Caco-2 (cell line): ENCODE measurements around the gene PXT1. TPM values are rescaled to one million over a fixed set of nuclear protein-coding genes. Genes with fewer than 3 reads are reported as not detected.

Source experiments
- BruUV-seq: library from RNA; stranded (reverse); fragments of 400-500 nt; replicated peaks from 2 replicates; lab custom pipeline; 2021; lab: Mats Ljungman, UMichigan
- CTCF ChIA-PET: fragments of 300-600 bp; sonication (Branson Sonifier 250); formaldehyde crosslinking; loops from one replicate; lab custom pipeline; 2022; ENCODE audit warnings: antibody characterized with exemption; lab: Charles Lee
- POLR2A ChIA-PET: fragments of 300-600 bp; sonication (Branson Sonifier 250); formaldehyde crosslinking; loops from one replicate; lab custom pipeline; 2022; ENCODE audit warnings: antibody characterized with exemption; lab: Charles Lee
- DNase-seq, 2 experiments: peaks; one replicate each; pipeline versions ENCODE4 v3.0.0 to v3.0.0-alpha.2; 2020 to 2022
- H3K27me3 ChIP-seq: replicated peaks from 2 replicates; pipeline ENCODE4 v1.6.0; 2011; ENCODE audit warnings: low read length; ENCODE audit not compliant: control insufficient read depth, insufficient read depth
- H3K36me3 ChIP-seq: 2 replicates; pipeline ENCODE4 v1.5.1; 2011; ENCODE audit warnings: low read length; ENCODE audit not compliant: control insufficient read depth, insufficient read depth
- H3K4me1 ChIP-seq: fragments of 250-450 bp; sonication (Bioruptor Pico); 2 replicates; pipeline ENCODE4 v1.5.1; 2020; ENCODE audit warnings: mild to moderate bottlenecking
- H3K4me3 ChIP-seq: 2 replicates; pipeline ENCODE4 v1.5.1; 2011; ENCODE audit warnings: low read depth, mild to moderate bottlenecking, control low read depth, low read length
- H3K9me3 ChIP-seq: fragments of 250-450 bp; sonication (Bioruptor Pico); 2 replicates; pipeline ENCODE4 v1.5.1; 2020; ENCODE audit warnings: mild to moderate bottlenecking, moderate library complexity
- H3K27ac Mint-ChIP-seq: one replicate; pipeline ENCODE4 v1.8.0; 2022; ENCODE audit warnings: mixed read lengths; ENCODE audit not compliant: unreplicated experiment
- H3K27me3 Mint-ChIP-seq: one replicate; pipeline ENCODE4 v1.8.0; 2022; ENCODE audit warnings: mixed read lengths; ENCODE audit not compliant: insufficient read depth, unreplicated experiment
- H3K36me3 Mint-ChIP-seq: one replicate; pipeline ENCODE4 v1.8.0; 2022; ENCODE audit warnings: mild to moderate bottlenecking, mixed read lengths; ENCODE audit not compliant: insufficient read depth, unreplicated experiment
- H3K4me1 Mint-ChIP-seq: one replicate; pipeline ENCODE4 v1.8.0; 2022; ENCODE audit warnings: low read depth, mixed read lengths; ENCODE audit not compliant: unreplicated experiment
- H3K4me3 Mint-ChIP-seq: one replicate; pipeline ENCODE4 v1.8.0; 2022; ENCODE audit warnings: mild to moderate bottlenecking, moderate library complexity, mixed read lengths; ENCODE audit not compliant: unreplicated experiment
- H3K9me3 Mint-ChIP-seq: one replicate; pipeline ENCODE4 v1.8.0; 2022; ENCODE audit warnings: mixed read lengths; ENCODE audit not compliant: unreplicated experiment
- intact Hi-C: fragments of 100-400 bp; cut with micrococcal nuclease; formaldehyde crosslinking; loops from one replicate; pipeline ENCODE4 v1.10.0; 2022; ENCODE audit not compliant: unreplicated experiment
- total RNA-seq: library from RNA; stranded (reverse); gene quantifications from 2 replicates; pipeline ENCODE4 v1.2.3, GENCODE V29; 2022
- TF ChIP-seq, protein P1 (sequence below), 2 experiments: fragments of 200-600 bp in 1 of 2; IDR thresholded peaks; 1 replicate in 1 of 2; 2 replicates in 1 of 2; pipeline versions ENCODE4 v1.5.1 to v1.8.0; 2011 to 2022; ENCODE audit warnings: antibody characterized with exemption in 1 of 2, control low read depth in 1 of 2, inconsistent platforms in 1 of 2, low read depth in 1 of 2, low read length in 1 of 2, mild to moderate bottlenecking in 1 of 2, moderate library complexity in 1 of 2; ENCODE audit not compliant: insufficient read depth in 1 of 2, severe bottlenecking in 1 of 2, unreplicated experiment in 1 of 2

The PXT1 gene
- total RNA-seq, 1 experiment from 2014 or later: not detected

DNA sequence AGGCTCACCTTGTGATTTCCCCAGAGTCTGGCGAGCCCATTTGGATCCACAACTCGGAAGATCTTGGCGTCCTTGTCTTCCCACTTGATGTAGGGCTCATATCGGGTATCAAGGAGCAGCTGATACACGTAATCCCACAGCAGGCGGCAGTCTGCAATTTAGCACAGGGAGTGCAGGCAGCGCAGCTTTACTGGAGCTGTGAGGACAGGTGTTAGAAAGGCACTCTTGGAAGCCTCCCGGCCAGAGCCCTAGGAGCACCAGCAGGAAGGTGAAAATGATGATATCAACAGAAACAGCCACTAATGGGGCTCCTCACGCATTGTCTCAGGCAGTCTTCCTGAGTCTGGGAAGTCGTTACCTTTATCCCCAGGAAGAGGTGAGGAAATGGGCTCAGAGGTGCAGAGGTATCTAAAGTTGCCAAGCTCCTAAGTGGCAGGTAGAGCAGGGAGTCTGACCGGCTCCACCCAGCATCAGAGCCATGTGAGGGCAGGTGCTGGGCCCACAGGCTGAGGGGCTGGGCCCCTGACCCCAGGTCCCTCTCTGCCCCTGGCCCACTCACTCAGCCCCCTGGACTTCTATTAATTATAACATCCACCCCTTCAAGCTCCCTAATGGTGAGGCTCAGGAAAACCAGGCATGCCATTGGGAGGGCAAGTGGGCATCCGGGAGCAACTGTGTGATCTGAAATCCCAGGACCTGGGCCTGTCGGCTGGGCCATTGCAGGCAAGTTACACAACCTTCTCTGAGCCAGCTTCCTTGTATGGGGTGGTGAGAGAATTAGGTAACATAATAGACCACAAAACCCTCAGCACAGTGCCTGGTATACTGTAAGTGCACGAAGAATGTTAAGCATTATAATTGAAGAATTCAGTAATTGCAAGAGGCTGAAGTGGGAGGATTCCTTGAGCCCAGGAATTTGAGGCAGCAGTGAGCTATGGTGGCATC, 73.5 kb downstream of the PXT1 start:
- H3K4me1 ChIP-seq: peaks cover 10% of the 10 kb centered on the region; the same call in 1 of the 2 replicates
- Mint-ChIP-seq H3K9me3 (no peaks in the 10 kb centered on the region), H3K36me3 (no peaks in the 10 kb centered on the region), H3K27me3 (peaks cover 5% of the 10 kb centered on the region), H3K27ac (no peak overlapping the region), H3K4me3 (no peak overlapping the region), H3K4me1 (peaks cover 7% of the 10 kb centered on the region)
- ChIA-PET POLR2A (no interaction called here), CTCF (interaction anchor here (0.7 to 1.4 kb wide), 3 partner anchors 17 to 300 kb away, joined by 3 to 4 read pairs (median 4); no protein-coding TSS in a partner anchor)
- no peaks in the 10 kb centered on the region for H3K27me3 ChIP-seq
- intact Hi-C loops: loop anchor here (2.0 kb wide), 1 partner anchor 18 kb away; the partner anchor contains the start of gene ETV7
- TF ChIP-seq, protein P1, sequence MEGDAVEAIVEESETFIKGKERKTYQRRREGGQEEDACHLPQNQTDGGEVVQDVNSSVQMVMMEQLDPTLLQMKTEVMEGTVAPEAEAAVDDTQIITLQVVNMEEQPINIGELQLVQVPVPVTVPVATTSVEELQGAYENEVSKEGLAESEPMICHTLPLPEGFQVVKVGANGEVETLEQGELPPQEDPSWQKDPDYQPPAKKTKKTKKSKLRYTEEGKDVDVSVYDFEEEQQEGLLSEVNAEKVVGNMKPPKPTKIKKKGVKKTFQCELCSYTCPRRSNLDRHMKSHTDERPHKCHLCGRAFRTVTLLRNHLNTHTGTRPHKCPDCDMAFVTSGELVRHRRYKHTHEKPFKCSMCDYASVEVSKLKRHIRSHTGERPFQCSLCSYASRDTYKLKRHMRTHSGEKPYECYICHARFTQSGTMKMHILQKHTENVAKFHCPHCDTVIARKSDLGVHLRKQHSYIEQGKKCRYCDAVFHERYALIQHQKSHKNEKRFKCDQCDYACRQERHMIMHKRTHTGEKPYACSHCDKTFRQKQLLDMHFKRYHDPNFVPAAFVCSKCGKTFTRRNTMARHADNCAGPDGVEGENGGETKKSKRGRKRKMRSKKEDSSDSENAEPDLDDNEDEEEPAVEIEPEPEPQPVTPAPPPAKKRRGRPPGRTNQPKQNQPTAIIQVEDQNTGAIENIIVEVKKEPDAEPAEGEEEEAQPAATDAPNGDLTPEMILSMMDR (IDR thresholded peaks at IDR 0.05; ENCODE audit: insufficient read depth in 1 of 2, low read depth in 1 of 2, low read length in 1 of 2, severe bottlenecking in 1 of 2, unreplicated experiment in 1 of 2): no peak
- no peak overlapping the region for H3K4me3 ChIP-seq
- BruUV-seq: no TSS peak
- H3K9me3 ChIP-seq: no peaks in the 10 kb centered on the region
- H3K36me3 ChIP-seq: no peaks in the 10 kb centered on the region
- no peak for DNase-seq

DNA sequence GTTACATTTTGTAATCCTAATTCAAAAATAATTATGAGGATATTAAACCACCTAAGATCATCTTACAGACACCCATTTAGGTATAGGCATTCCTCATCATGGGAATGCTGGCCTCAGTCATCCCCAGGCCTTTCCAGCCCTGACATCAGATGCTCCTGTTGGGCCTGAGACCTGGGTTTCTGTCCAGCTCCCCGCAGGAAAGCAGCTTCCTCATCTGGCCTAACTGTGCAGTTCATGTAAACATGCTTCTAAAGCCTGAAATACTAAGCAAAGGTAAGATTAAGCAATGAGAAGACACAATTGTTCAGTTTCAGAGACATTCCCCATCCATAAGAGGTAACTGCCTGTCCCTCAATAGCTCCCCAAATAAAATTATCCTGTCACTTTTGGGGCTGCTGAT, 74.2 kb downstream of the PXT1 start:
- no peaks in the 10 kb centered on the region for H3K27me3 ChIP-seq
- H3K4me1 ChIP-seq: peaks cover 10% of the 10 kb centered on the region; the same call in 1 of the 2 replicates
- Mint-ChIP-seq H3K4me1 (peaks cover 7% of the 10 kb centered on the region), H3K4me3 (no peak overlapping the region), H3K27me3 (peaks cover 5% of the 10 kb centered on the region), H3K36me3 (peaks cover under 1% of the 10 kb centered on the region), H3K27ac (no peak overlapping the region), H3K9me3 (no peaks in the 10 kb centered on the region)
- CTCF ChIA-PET: interaction anchor here (1.4 kb wide), 1 partner anchor 18 kb away, joined by 4 read pairs; no protein-coding TSS in a partner anchor
- H3K4me3 ChIP-seq: no peak overlapping the region
- H3K36me3 ChIP-seq: no peaks in the 10 kb centered on the region
- TF ChIP-seq, protein P1 (IDR thresholded peaks at IDR 0.05; ENCODE audit: insufficient read depth in 1 of 2, low read depth in 1 of 2, low read length in 1 of 2, severe bottlenecking in 1 of 2, unreplicated experiment in 1 of 2): no peak
- H3K9me3 ChIP-seq: no peaks in the 10 kb centered on the region
- no TSS peak for BruUV-seq
- POLR2A ChIA-PET: no interaction called here
- intact Hi-C loops: loop anchor here (2.0 kb wide), 1 partner anchor 18 kb away; the partner anchor contains the start of gene ETV7
- no peak for DNase-seq

DNA sequence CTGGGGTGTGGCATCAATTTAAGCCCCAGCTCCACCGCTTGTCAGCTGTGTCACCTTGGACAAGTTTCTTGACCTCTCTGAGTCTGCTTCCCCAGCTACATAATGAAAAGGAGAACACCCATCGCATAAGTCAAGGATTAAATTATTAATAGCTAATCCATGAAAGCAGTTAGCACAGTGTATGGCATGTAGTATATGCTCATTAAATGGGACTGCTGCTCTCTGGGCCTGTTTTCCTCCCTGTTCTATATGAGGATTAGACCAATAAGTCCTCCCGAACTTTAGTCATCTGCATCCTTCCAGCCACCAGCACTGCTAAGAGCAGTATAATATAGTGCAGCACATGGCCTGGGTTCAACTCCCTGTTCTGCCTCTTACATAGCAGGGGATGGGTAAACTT, 74.9 kb downstream of the PXT1 start:
- POLR2A ChIA-PET: no interaction called here
- no TSS peak for BruUV-seq

More for the DNA sequence above, 74.9 kb downstream of the PXT1 start:
- Histone ChIP-seq H3K9me3 (no peaks in the 10 kb centered on the region), H3K27me3 (no peaks in the 10 kb centered on the region), H3K4me1 (peaks cover 10% of the 10 kb centered on the region; the same call in 1 of the 2 replicates), H3K36me3 (no peaks in the 10 kb centered on the region), H3K4me3 (no peak overlapping the region)
- Mint-ChIP-seq H3K27ac (no peak overlapping the region), H3K9me3 (no peaks in the 10 kb centered on the region), H3K4me3 (no peak overlapping the region), H3K27me3 (peaks cover 2% of the 10 kb centered on the region), H3K4me1 (peaks cover 3% of the 10 kb centered on the region), H3K36me3 (peaks cover 5% of the 10 kb centered on the region)
- TF ChIP-seq, protein P1 (IDR thresholded peaks at IDR 0.05; ENCODE audit: insufficient read depth in 1 of 2, low read depth in 1 of 2, low read length in 1 of 2, severe bottlenecking in 1 of 2, unreplicated experiment in 1 of 2): no peak
- CTCF ChIA-PET: interaction anchor here (1.4 kb wide), 1 partner anchor 19 kb away, joined by 4 read pairs; no protein-coding TSS in a partner anchor
- intact Hi-C loops: loop anchor here (2.0 kb wide), 1 partner anchor 19 kb away; the partner anchor contains the start of gene ETV7
- DNase-seq: no peak
